H1 (cell line): ENCODE measurements around the gene MKLN1. TPM values are rescaled to one million over a fixed set of nuclear protein-coding genes. Genes with fewer than 3 reads are reported as not detected.

ENCODE experiments used
- POLR2A ChIP-seq, 2 experiments: IDR thresholded peaks; 1 replicate in 1 of 2; 2 replicates in 1 of 2; pipeline ENCODE4 v1.6.1; 2011; ENCODE audit warnings: low read depth in 2 of 2, low read length in 2 of 2, mild to moderate bottlenecking in 2 of 2; ENCODE audit errors: control extremely low read depth in 1 of 2
- RBBP5 ChIP-seq: IDR thresholded peaks from 2 replicates; pipeline ENCODE4 v1.7.1; 2012; ENCODE audit warnings: low read depth, mild to moderate bottlenecking, inconsistent platforms, low read length, moderate library complexity, borderline replicate concordance
- TBP ChIP-seq: IDR thresholded peaks from 2 replicates; pipeline ENCODE4 v1.6.1; 2011; ENCODE audit warnings: low read depth, low read length, improper control_type of control experiment
- ZNF274 ChIP-seq: IDR thresholded peaks from 2 replicates; pipeline ENCODE4 v1.7.0; 2012; ENCODE audit warnings: low read length, borderline replicate concordance; ENCODE audit errors: extremely low read depth
- polyA plus RNA-seq, 7 experiments: library from polyadenylated mRNA; depleted of rRNA in 3 of 7; stranded (reverse) in 5 of 7; unstranded in 2 of 7; fragments of >200 nt in 5 of 7; fragments of 200-250 nt in 2 of 7; gene quantifications; 1 replicate in 5 of 7; 2 replicates in 1 of 7; 4 replicates in 1 of 7; pipeline versions ENCODE4 v1.2.1 to v1.2.3, GENCODE V29; 2011 to 2013; ENCODE audit warnings: missing spikeins in 2 of 7, mixed read lengths in 2 of 7
- total RNA-seq: library from RNA; stranded (reverse); fragmentation: NEBNext Ultra II Directional; extraction: Animal tissue kit (Norgen Biotek cat#: 25700); gene quantifications from 2 replicates; pipeline ENCODE4 v1.2.1, GENCODE V29; 2021
- TF ChIP-seq, protein P1 (sequence below): IDR thresholded peaks from 2 replicates; pipeline ENCODE4 v1.6.1; 2011; ENCODE audit warnings: low read depth, mild to moderate bottlenecking, low read length; ENCODE audit not compliant: insufficient read depth
- TF ChIP-seq, protein P2 (sequence below), 3 experiments: IDR thresholded peaks; 1 replicate in 2 of 3; 2 replicates in 1 of 3; pipeline versions ENCODE4 v1.5.1 to v1.6.1; 2011; ENCODE audit warnings: low read length in 3 of 3, mild to moderate bottlenecking in 3 of 3, inconsistent platforms in 2 of 3, low read depth in 1 of 3, moderate library complexity in 1 of 3; ENCODE audit not compliant: insufficient read depth in 1 of 3; ENCODE audit errors: control extremely low read depth in 1 of 3

The MKLN1 gene
- total and polyA plus RNA-seq, 2 of the 8 experiments (the other 6 are each of a cell fraction or from before 2014, with no cell fraction given): 22.3 to 50.9 TPM

DNA sequence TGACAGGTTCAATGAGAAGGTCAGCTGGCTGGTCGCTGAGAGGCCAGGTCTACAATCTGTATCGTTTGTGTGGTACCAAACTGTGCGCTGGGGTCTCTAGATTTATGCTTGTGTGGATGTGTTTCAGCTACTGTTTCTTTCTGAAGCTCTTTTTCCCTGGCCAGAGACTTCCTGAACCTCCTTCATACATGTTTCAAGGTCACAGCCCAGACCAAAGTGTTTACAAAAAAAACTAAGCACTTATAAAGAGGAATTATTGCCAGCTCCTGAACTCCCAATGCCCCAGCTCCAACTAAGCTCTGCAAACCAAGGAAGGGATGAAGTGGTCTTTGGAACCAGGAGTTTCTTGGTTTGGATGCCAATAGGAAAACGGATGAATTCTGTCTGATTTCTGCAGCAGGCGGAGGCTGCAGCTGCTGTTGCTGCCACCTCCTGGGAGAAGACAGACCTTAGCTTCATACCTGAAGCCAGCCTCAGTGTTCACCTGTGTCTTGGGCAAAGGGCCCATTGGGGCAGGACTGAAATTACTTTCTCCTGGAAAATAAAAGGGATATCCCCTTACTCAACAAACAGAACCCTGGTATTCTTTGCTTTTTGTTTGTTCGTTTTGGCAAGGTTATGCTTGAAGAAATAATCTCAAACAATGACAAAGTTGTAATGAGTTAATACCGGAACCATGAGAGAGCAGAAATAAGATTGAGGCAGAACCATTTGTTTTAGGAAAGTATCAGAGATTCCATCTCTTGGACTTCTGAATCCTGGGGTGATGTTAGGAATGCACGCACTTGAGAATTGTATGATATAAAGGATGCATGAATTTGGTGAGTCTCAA, 24.6 kb upstream of the MKLN1 start (continued):
- TF ChIP-seq, protein P1, sequence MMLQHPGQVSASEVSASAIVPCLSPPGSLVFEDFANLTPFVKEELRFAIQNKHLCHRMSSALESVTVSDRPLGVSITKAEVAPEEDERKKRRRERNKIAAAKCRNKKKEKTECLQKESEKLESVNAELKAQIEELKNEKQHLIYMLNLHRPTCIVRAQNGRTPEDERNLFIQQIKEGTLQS: no peak
- TF ChIP-seq POLR2A (IDR thresholded peaks at IDR 0.05; ENCODE audit: control extremely low read depth in 1 of 2, low read depth in 2 of 2, low read length in 2 of 2) (no peak), ZNF274 (no peak), TBP (no peak), RBBP5 (no peak)
- TF ChIP-seq, protein P2, sequence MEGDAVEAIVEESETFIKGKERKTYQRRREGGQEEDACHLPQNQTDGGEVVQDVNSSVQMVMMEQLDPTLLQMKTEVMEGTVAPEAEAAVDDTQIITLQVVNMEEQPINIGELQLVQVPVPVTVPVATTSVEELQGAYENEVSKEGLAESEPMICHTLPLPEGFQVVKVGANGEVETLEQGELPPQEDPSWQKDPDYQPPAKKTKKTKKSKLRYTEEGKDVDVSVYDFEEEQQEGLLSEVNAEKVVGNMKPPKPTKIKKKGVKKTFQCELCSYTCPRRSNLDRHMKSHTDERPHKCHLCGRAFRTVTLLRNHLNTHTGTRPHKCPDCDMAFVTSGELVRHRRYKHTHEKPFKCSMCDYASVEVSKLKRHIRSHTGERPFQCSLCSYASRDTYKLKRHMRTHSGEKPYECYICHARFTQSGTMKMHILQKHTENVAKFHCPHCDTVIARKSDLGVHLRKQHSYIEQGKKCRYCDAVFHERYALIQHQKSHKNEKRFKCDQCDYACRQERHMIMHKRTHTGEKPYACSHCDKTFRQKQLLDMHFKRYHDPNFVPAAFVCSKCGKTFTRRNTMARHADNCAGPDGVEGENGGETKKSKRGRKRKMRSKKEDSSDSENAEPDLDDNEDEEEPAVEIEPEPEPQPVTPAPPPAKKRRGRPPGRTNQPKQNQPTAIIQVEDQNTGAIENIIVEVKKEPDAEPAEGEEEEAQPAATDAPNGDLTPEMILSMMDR (IDR thresholded peaks at IDR 0.05; ENCODE audit: control extremely low read depth in 1 of 3, insufficient read depth in 1 of 3, low read depth in 1 of 3, low read length in 3 of 3): peak; percentile 72 to 78 (median 74)
